ENCODE data around the gene TLE1.

Gene TLE1

GRCh38 chr9:81631218-81631745 lies 58.1 kb downstream of the TLE1 start:
- Histone ChIP-seq H3K36me3 (ENCODE audit: insufficient read depth, low read length) (peaks cover 8% of the 10 kb centered on the region), H3K9ac (ENCODE audit: low read depth, low read length) (no peak overlapping the region), H3K4me1 (ENCODE audit: insufficient read depth, low read length) (0 out of 2 replicates have a peak, but pooled peaks cover 7% of the 10 kb centered on the region), H3K9me3 (ENCODE audit: control insufficient read depth, insufficient read depth, low read length) (no peaks in the 10 kb centered on the region)

GRCh38 chr9:81629440-81629839 lies 59.9 kb downstream of the TLE1 start:
- H3K9me3 ChIP-seq (ENCODE audit: control insufficient read depth, insufficient read depth, low read length) = no peaks in the 10 kb centered on the region
- peaks cover 4% of the 10 kb centered on the region for H3K36me3 ChIP-seq (ENCODE audit: insufficient read depth, low read length)
- no peak overlapping the region for H3K9ac ChIP-seq (ENCODE audit: low read depth, low read length)
- peaks cover 8% of the 10 kb centered on the region; the same call in 1 of the 2 replicates for H3K4me1 ChIP-seq (ENCODE audit: insufficient read depth, low read length)

DNA sequence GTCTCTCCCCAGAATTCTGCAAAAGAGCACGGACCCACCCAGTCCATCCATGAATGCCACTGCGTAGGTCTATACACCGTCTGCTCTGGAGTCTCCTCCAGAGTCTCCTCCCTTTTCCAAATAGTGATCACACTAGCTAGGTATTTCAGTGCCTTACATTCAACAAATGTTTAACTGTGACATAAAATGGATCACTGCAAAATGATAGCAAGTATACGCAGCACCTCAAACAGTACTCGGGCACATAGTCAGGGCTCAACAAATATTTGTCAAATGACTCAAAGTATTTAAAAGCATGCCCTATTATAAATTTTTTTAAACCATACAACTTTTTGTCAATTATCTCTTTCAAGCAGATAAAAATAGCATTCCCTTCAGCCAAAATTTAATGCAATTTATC lies 60.5 kb downstream of the TLE1 start:
- Histone ChIP-seq H3K9me3 (ENCODE audit: control insufficient read depth, insufficient read depth, low read length) (no peaks in the 10 kb centered on the region), H3K4me1 (ENCODE audit: insufficient read depth, low read length) (peaks cover 12% of the 10 kb centered on the region; the same call in 1 of the 2 replicates), H3K9ac (ENCODE audit: low read depth, low read length) (no peak overlapping the region), H3K36me3 (ENCODE audit: insufficient read depth, low read length) (peaks cover 3% of the 10 kb centered on the region)

DNA sequence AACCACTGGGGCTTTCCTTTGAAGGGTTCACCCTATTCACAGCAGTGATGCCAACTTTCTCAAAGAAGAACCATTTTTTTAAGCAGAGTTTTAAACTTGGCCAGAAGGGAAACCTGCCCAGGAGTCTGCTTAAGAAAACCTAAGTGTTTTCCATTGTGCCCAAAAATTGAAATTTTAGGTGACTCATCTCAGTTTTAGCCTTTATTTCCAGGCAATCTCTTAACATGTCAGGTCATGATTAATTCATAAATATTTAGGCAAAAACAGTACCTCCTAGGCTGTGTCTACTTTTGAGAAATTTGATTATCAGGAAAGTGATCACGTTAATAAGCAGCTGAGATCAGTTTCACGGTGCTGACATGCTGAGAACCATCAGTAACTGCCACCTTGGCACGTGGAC lies 61.9 kb downstream of the TLE1 start:
- peaks cover 23% of the 10 kb centered on the region for H3K4me1 ChIP-seq (ENCODE audit: insufficient read depth, low read length)
- H3K9ac ChIP-seq (ENCODE audit: low read depth, low read length) = no peak overlapping the region
- H3K9me3 ChIP-seq (ENCODE audit: control insufficient read depth, insufficient read depth, low read length) = no peaks in the 10 kb centered on the region
- no peaks in the 10 kb centered on the region; the same call in 1 of the 2 replicates for H3K36me3 ChIP-seq (ENCODE audit: insufficient read depth, low read length)

DNA sequence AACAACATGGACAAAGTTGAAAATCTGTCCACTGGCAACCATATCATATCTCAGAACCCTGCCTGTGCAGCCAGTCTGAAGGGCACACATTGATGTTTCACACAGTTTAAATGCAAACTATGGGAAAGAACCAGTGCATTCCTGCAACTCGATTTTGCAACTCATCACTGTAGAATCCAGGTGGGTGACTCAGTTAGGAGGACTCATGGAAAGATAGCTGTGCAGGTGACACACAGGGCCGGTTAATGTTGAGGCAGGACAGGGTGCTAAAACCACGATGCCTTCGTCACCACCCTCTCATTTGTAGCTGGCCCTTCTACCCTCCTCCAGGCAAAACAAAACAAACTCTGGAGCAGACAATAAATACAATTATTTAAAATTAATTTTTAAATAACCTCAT lies 62.8 kb downstream of the TLE1 start:
- Histone ChIP-seq H3K36me3 (ENCODE audit: insufficient read depth, low read length) (no peaks in the 10 kb centered on the region; the same call in 1 of the 2 replicates), H3K9ac (ENCODE audit: low read depth, low read length) (no peak overlapping the region), H3K9me3 (ENCODE audit: control insufficient read depth, insufficient read depth, low read length) (no peaks in the 10 kb centered on the region), H3K4me1 (ENCODE audit: insufficient read depth, low read length) (peaks cover 32% of the 10 kb centered on the region)

DNA sequence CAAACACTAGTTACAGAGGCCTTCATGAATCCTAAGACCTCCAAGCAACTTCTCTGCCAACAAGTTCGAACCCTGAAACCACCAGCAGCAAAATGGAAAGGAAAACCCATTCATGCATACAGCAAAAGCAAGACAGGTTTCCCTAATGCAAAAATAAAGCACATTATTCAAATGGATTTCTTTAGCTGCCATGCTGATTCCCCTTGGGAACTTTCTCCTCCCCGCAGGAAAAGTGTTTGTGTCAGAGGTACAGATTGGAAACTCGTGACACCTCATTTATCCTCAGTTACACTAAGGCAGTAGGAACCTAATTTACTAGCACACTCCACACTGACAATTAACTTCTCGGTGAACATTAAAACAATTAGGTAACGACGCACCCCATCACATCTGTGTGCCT lies 63.4 kb downstream of the TLE1 start:
- Histone ChIP-seq H3K9me3 (ENCODE audit: control insufficient read depth, insufficient read depth, low read length) (no peaks in the 10 kb centered on the region), H3K36me3 (ENCODE audit: insufficient read depth, low read length) (no peaks in the 10 kb centered on the region), H3K9ac (ENCODE audit: low read depth, low read length) (no peak overlapping the region), H3K4me1 (ENCODE audit: insufficient read depth, low read length) (peaks cover 37% of the 10 kb centered on the region)

- peaks cover 46% of the 10 kb centered on the region for H3K4me1 ChIP-seq (ENCODE audit: insufficient read depth, low read length)
- H3K9me3 ChIP-seq (ENCODE audit: control insufficient read depth, insufficient read depth, low read length) = no peaks in the 10 kb centered on the region
- no peak overlapping the region for H3K9ac ChIP-seq (ENCODE audit: low read depth, low read length)
- H3K36me3 ChIP-seq (ENCODE audit: insufficient read depth, low read length) = 0 out of 2 replicates have a peak, but pooled peaks cover 6% of the 10 kb centered on the region
Observed at GRCh38 chr9:81623778-81624177, 65.6 kb downstream of the TLE1 start.

DNA sequence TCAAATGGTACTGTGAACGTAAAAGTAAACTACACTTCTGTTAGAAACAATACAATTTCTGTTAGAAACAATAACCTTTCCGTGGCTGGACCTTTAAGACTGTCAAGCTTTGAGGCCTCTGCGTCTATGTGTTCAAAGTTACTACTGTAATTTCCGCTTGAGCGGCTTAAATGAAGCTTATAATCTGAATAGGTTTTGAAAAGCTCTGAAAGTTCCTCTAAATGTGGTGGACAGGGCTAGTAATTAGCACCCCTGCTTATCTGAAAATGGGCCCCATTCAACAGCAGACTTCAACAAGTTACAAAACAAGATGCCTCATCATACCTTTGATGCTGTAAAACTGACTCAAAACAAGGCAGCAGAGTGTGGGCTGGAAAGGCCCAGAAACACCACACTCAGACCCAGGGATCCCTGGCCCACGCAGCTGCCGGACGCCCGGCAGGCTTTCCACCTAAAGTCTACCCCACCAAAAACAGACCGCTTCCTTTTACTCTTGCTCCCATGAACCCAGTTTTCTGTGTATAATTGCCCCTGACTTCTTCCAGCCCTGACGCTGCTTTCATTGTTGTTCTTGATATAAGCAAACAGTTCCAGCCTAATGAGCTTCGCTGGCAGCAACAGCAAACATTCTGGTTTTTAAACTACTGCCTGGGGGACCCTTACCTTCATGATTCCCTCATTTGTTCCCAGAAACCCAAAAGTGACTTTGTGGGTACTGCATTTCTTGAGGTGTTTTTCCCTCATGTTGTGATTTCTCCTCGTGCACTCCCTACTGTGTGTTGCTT lies 66.7 kb downstream of the TLE1 start:
- Histone ChIP-seq H3K9me3 (ENCODE audit: control insufficient read depth, insufficient read depth, low read length) (no peaks in the 10 kb centered on the region), H3K36me3 (ENCODE audit: insufficient read depth, low read length) (0 out of 2 replicates have a peak, but pooled peaks cover 6% of the 10 kb centered on the region), H3K9ac (ENCODE audit: low read depth, low read length) (no peak overlapping the region), H3K4me1 (ENCODE audit: insufficient read depth, low read length) (peaks cover 46% of the 10 kb centered on the region)

DNA sequence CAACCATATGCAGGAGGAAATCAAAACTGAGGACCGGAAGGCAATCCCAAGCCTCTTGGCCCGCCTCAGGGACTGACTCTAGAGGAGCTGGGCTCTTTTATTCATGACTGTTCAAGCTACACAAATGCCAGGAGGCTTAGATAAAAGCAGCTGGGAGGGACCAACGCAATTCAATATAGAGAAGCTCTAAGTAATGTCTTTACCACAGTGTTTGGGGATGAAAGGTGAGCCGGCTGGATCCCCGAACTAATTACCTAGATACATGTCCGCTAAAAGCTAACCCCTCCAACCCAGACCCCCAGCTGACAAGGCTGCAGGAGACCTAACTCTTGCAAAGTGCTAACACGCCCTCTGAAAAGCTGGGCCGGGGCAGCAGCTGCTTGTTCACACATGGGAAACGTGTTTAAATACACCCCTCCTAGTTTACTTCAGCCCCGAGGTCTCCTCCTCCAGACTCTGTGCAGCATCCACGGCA lies 67.5 kb downstream of the TLE1 start:
- Histone ChIP-seq H3K9ac (ENCODE audit: low read depth, low read length) (no peak overlapping the region), H3K4me1 (ENCODE audit: insufficient read depth, low read length) (peaks cover 44% of the 10 kb centered on the region), H3K9me3 (ENCODE audit: control insufficient read depth, insufficient read depth, low read length) (no peaks in the 10 kb centered on the region), H3K36me3 (ENCODE audit: insufficient read depth, low read length) (0 out of 2 replicates have a peak, but pooled peaks cover 6% of the 10 kb centered on the region)

- no peaks in the 10 kb centered on the region for H3K9me3 ChIP-seq (ENCODE audit: control insufficient read depth, insufficient read depth, low read length)
- peaks cover 9% of the 10 kb centered on the region; the same call in 1 of the 2 replicates for H3K36me3 ChIP-seq (ENCODE audit: insufficient read depth, low read length)
- peaks cover 42% of the 10 kb centered on the region for H3K4me1 ChIP-seq (ENCODE audit: insufficient read depth, low read length)
- no peak overlapping the region for H3K9ac ChIP-seq (ENCODE audit: low read depth, low read length)
Observed at GRCh38 chr9:81621118-81621517, 68.2 kb downstream of the TLE1 start.

GRCh38 chr9:81620002-81620390 lies 69.4 kb downstream of the TLE1 start:
- peaks cover 13% of the 10 kb centered on the region for H3K36me3 ChIP-seq (ENCODE audit: insufficient read depth, low read length)
- H3K4me1 ChIP-seq (ENCODE audit: insufficient read depth, low read length) = peaks cover 42% of the 10 kb centered on the region
- H3K9me3 ChIP-seq (ENCODE audit: control insufficient read depth, insufficient read depth, low read length) = no peaks in the 10 kb centered on the region
- no peak overlapping the region for H3K9ac ChIP-seq (ENCODE audit: low read depth, low read length)

- H3K9ac ChIP-seq (ENCODE audit: low read depth, low read length) = no peak overlapping the region
Observed at GRCh38 chr9:81619353-81620001, 69.9 kb downstream of the TLE1 start.

GRCh38 chr9:81618923-81619322 lies 70.4 kb downstream of the TLE1 start:
- Histone ChIP-seq H3K9me3 (ENCODE audit: control insufficient read depth, insufficient read depth, low read length) (no peaks in the 10 kb centered on the region), H3K36me3 (ENCODE audit: insufficient read depth, low read length) (peaks cover 20% of the 10 kb centered on the region), H3K4me1 (ENCODE audit: insufficient read depth, low read length) (peaks cover 34% of the 10 kb centered on the region), H3K9ac (ENCODE audit: low read depth, low read length) (no peak overlapping the region)

More at GRCh38 chr9:81619353-81620001, 69.9 kb downstream of the TLE1 start:
- Histone ChIP-seq H3K4me1 (ENCODE audit: insufficient read depth, low read length) (peaks cover 38% of the 10 kb centered on the region), H3K9me3 (ENCODE audit: control insufficient read depth, insufficient read depth, low read length) (no peaks in the 10 kb centered on the region), H3K36me3 (ENCODE audit: insufficient read depth, low read length) (peaks cover 17% of the 10 kb centered on the region)

GRCh38 chr9:81616141-81616540 lies 73.2 kb downstream of the TLE1 start:
- Histone ChIP-seq H3K36me3 (ENCODE audit: insufficient read depth, low read length) (peaks cover 26% of the 10 kb centered on the region), H3K9me3 (ENCODE audit: control insufficient read depth, insufficient read depth, low read length) (no peaks in the 10 kb centered on the region), H3K9ac (ENCODE audit: low read depth, low read length) (no peak overlapping the region), H3K4me1 (ENCODE audit: insufficient read depth, low read length) (peaks cover 10% of the 10 kb centered on the region)
